NCI-H446 treated with DMSO at 0.1 percent for 48 hours (cell line): ENCODE measurements around the gene YIPF2.

Experiments used
- DNase-seq: peaks from one replicate; lab custom pipeline; 2025; lab: John Stamatoyannopoulos, UW

YIPF2 gene

DNA sequence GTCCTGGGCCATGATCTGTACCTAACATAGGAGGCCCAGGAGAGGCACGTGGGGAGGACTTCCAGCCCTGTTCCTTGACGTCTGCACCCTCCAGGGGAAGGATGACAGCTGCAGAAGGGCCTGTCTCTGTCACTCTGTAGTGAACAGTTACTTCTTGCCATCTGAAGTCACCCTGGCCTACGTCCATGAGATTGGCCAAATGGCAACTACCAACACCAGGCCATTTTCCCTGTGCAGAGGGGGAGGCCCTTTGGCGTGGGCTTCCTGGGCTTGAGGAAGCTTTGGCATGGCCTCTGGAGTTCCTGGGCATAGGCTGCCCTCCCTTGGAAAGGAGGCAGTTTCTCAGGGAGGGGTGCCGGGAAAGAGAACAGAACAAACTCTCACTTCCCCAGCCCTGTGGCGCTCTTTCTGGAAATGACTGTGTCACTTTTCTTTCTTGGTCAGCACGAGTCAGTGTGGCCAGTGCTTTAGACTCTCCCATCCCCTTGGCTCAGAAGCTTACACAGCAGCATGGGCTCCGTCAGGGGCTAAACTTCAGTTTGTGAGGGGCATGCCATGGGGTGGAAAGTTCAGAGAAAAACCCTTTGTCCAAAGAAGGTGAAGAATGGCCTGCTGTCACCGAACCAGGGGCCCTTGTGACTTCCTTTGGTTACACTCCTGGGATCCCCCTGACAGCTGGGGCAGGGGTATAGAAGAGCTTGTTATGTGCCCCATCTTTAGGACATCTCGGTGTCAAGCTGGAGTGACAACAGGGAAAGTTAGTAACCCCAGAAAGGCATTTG lies 51.8 kb downstream of the YIPF2 start:
- no peak for DNase-seq

DNA sequence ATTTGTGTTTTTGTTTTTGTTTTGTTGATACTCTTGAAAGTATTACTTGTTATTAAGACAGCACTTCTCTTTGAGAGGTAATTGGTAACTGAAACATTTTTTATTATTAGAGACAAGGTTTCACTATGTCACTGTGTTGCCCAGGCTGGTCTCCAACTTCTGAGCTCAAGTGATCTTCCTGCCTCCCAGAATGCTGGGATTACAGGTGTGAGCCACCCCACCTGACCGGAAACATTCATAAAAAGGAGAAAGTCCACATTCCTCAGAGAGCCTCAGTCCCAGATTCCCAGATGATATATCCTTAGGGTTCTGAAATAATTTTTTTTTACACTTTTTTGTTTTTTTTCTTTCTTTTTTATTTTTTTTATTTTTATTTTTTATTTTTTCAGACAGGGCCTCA lies 54.4 kb downstream of the YIPF2 start:
- DNase-seq, result no peak

DNA sequence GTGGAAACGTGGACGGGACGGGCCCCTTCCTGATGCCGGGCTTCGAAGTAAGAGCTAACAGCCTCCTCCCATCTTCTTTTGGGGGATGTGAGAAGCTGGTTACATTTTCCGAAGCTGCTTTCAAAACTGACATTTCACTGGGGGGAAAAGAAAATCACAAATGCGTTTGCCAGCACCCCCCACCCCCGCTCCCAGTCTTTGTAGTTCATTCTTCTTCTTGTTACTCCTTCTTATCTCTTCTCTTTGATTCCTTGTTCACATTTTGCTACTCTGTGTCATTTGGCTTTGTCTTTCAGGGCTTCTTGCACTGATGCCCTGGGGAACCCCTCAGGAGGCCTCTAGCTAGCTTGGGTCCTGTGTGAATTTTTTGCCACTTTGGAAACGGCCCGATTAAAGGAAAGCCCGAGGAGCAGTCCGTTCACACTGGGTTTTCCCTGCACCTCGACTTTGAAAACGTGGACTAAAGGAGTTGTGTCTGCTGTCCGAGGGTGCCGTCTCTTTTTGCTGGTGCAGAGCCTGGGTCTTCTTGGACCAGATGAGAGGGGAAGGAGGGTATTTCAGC lies 55.8 kb downstream of the YIPF2 start:
- no peak for DNase-seq
